ENCODE data around the gene ADAM12. TPM values are rescaled to one million over a fixed set of nuclear protein-coding genes. Genes with fewer than 3 reads are reported as not detected.
A peak's percentile ranks its signal among the peaks of the same experiment; 100 is the strongest.

ADAM12 gene
- total RNA-seq, 1 experiment from 2014 or later: not detected

GRCh38 chr10:126204320-126204719 is 184.0 kb downstream of the ADAM12 start (continued):
- TF ChIP-seq CTCF (IDR thresholded peaks at IDR 0.05 in 2 of 3, conservative IDR thresholded peaks at IDR 0.05 in 1 of 3; ENCODE audit: borderline replicate concordance in 1 of 3, insufficient read depth in 1 of 3, low read depth in 2 of 3, low read length in 2 of 3): no peak
- TF ChIP-seq ELF1 (IDR thresholded peaks at IDR 0.05; ENCODE audit: borderline replicate concordance, low read depth): no peak
- no peak for TF ChIP-seq REST (IDR thresholded peaks at IDR 0.05; ENCODE audit: low read depth)
- no peak for TF ChIP-seq CEBPB (IDR thresholded peaks at IDR 0.05; ENCODE audit: low read depth)
- TF ChIP-seq CBX3 (IDR thresholded peaks at IDR 0.05; ENCODE audit: low read depth): peak; percentile 34; the same call in 1 of the 2 replicates

- ChIA-PET CTCF (no interaction called here), RAD21 (ENCODE audit: low non-redundant PET in 1 of 2, low total read pairs in 2 of 2, uncharacterized antibody in 2 of 2, unreplicated experiment in 2 of 2) (no interaction called here), POLR2A (no interaction called here)
- no peak for DNase-seq (ENCODE audit: low read depth, low spot score)
- ATAC-seq: no peak
- Histone ChIP-seq H3K27ac (ENCODE audit: low read depth, low read length) (no peak overlapping the region), H3K36me3 (ENCODE audit: control insufficient read depth in 1 of 2, insufficient read depth in 2 of 2, low read length in 2 of 2) (no peaks in the 10 kb centered on the region), H3K79me2 (ENCODE audit: insufficient read depth, low read length) (no peaks in the 10 kb centered on the region), H3K27me3 (ENCODE audit: insufficient read depth, low read length) (0 out of 2 replicates have a peak, but pooled peaks cover 6% of the 10 kb centered on the region), H4K20me1 (ENCODE audit: insufficient read depth) (no peaks in the 10 kb centered on the region), H3K9ac (ENCODE audit: low read length) (no peak overlapping the region), H3K4me2 (ENCODE audit: low read length) (no peak overlapping the region), H3K9me2 (ENCODE audit: insufficient read depth) (no peaks in the 10 kb centered on the region; the same call in 1 of the 2 replicates), H2AFZ (ENCODE audit: low read depth, low read length, poor library complexity, severe bottlenecking) (no peak overlapping the region), H3K4me3 (replicated peaks in 1 of 2; ENCODE audit: low read depth in 1 of 2, low read length in 2 of 2) (no peak overlapping the region), H3K4me1 (ENCODE audit: control insufficient read depth in 1 of 2, insufficient read depth in 2 of 2, low read length in 2 of 2) (peaks cover 0 to 20% of the 10 kb centered on the region in 2 experiments; a peak in 2 of 4 replicates), H3K9me3 (ENCODE audit: control insufficient read depth in 1 of 2, insufficient read depth in 1 of 2, low read depth in 1 of 2, low read length in 2 of 2) (no peaks in the 10 kb centered on the region)
- BruUV-seq (replicated peaks): no TSS peak
- TF ChIP-seq YY1 (IDR thresholded peaks at IDR 0.05; ENCODE audit: extremely low read depth, insufficient replicate concordance, low read depth, low read length): no peak
- TF ChIP-seq RAD21 (IDR thresholded peaks at IDR 0.05; ENCODE audit: low read depth): no peak
- TF ChIP-seq EZH2phosphoT487 (IDR thresholded peaks at IDR 0.05; ENCODE audit: borderline replicate concordance): no peak
- TF ChIP-seq SRF (IDR thresholded peaks at IDR 0.05; ENCODE audit: low read depth): no peak
- no peak for TF ChIP-seq EZH2 (IDR thresholded peaks at IDR 0.05)
- no peak for TF ChIP-seq SP1 (IDR thresholded peaks at IDR 0.05; ENCODE audit: low read depth)
- TF ChIP-seq MAX (IDR thresholded peaks at IDR 0.05): no peak
- TF ChIP-seq FOSL1 (IDR thresholded peaks at IDR 0.05; ENCODE audit: low read depth): no peak
- no peak for TF ChIP-seq CBX3 (IDR thresholded peaks at IDR 0.05; ENCODE audit: low read depth)
- no peak for TF ChIP-seq ZNF274 (IDR thresholded peaks at IDR 0.05; ENCODE audit: low read depth, low read length)
- no peak for TF ChIP-seq ELF1 (IDR thresholded peaks at IDR 0.05; ENCODE audit: borderline replicate concordance, low read depth)
- intact Hi-C loops (cut with micrococcal nuclease): no loop called here
Observed at GRCh38 chr10:126203746-126204145, 184.5 kb downstream of the ADAM12 start.
